Vagina (tissue), 2 donors: ENCODE measurements around the gene RNF166. TPM values are rescaled to one million over a fixed set of nuclear protein-coding genes. Genes with fewer than 3 reads are reported as not detected.

Experiments
- DNase-seq, 2 donors: peaks; one replicate each; pipeline ENCODE4 v3.0.0-alpha.2; 2017; ENCODE audit errors: extremely low spot score in 2 of 2
- H3K27ac ChIP-seq: fragments of 200-600 bp; sonication (generic); one replicate; pipeline ENCODE4 v1.5.1; 2019
- H3K27me3 ChIP-seq: fragments of 200-600 bp; sonication (generic); one replicate; pipeline ENCODE4 v1.5.1; 2019
- H3K36me3 ChIP-seq, 2 donors: fragments of 200-600 bp; sonication (generic); one replicate each; pipeline ENCODE4 v1.5.1; 2017 to 2019
- H3K4me1 ChIP-seq: fragments of 200-600 bp; sonication (generic); one replicate; pipeline ENCODE4 v1.5.1; 2019
- H3K4me3 ChIP-seq, 2 donors: fragments of 200-600 bp; sonication (generic); 1 replicate in 1 of 2; 2 replicates in 1 of 2; pipeline ENCODE4 v1.5.1; 2016 to 2019
- H3K9me3 ChIP-seq: fragments of 200-600 bp; sonication (generic); one replicate; pipeline ENCODE4 v1.5.1; 2019
- CTCF ChIP-seq, 3 experiments: fragments of 450-650 bp in 2 of 3; fragments of 200-600 bp in 1 of 3; sonication (generic) in 1 of 3; IDR thresholded peaks; one replicate each; pipeline ENCODE4 v1.5.1; 2017 to 2019; ENCODE audit warnings: antibody characterized with exemption in 3 of 3, mild to moderate bottlenecking in 2 of 3, moderate library complexity in 2 of 3
- POLR2A ChIP-seq, 2 donors: fragments of 450-650 bp; IDR thresholded peaks; one replicate each; pipeline ENCODE4 v1.6.1; 2017; ENCODE audit warnings: antibody characterized with exemption in 2 of 2, mild to moderate bottlenecking in 2 of 2, moderate library complexity in 2 of 2
- POLR2AphosphoS5 ChIP-seq, 2 donors: sonication (generic); formaldehyde crosslinking; IDR thresholded peaks; one replicate each; pipeline ENCODE4 v1.9.0; 2017; ENCODE audit warnings: antibody characterized with exemption in 2 of 2, mild to moderate bottlenecking in 2 of 2, low read depth in 1 of 2; ENCODE audit not compliant: insufficient read depth in 1 of 2
- intact Hi-C: fragments of 100-400 bp; cut with DNase I; formaldehyde crosslinking; loops from one replicate; pipeline ENCODE4 v1.15.1; 2023
- total RNA-seq: library from RNA; depleted of rRNA; stranded (reverse); fragments of >200 nt; gene quantifications from one replicate; pipeline ENCODE4 v1.2.3, GENCODE V29; 2016

Gene RNF166
- total RNA-seq, 1 donor from 2014 or later: 26.5 TPM

DNA sequence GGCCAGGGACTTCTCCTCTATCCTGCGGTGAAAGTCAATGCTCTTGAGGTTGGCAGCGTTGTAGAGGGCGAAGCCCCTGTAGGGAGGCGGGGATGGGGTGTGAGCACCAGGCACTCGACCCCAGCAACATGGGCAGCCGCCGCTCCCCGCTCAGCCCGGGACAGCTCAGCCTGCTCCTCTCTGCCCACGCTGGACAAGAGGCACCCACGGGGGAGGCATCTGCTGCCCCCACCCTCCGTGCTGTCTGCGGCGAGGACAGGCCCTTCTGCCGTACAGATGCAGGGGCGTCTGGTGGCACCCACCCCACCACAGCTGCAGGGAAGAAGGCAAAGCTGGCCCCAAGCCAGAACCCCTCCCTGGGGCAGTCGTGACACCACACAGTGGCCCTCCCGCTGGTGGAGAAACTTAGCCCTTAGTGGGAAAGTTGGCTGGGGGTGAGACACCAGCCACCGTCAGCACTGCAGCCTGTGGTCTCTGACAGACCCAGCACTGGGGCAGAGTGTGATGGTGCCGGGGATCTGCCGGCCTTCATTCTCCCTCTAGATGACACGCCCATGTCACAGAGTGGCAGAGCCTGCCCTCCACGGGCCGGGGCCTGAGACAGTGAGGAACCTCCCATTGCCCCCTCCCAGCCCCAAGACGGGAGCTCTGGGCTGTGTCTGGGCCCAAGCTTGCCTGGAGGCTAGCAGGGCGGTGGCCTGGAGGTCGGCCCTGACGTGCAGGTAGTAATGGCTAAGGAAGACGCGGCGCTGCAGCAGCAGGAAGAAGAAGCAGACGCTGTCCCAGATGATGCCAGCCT lies 19.6 kb upstream of the RNF166 start:
- Histone ChIP-seq H3K36me3 (peaks cover 0 to 73% of the 10 kb centered on the region in 2 donors), H3K4me3 (no peak overlapping the region)
- intact Hi-C loops: no loop called here

GRCh38 chr16:88724855-88725555 lies 18.8 kb upstream of the RNF166 start:
- no peaks in the 10 kb centered on the region for H3K27me3 ChIP-seq
- H3K36me3 ChIP-seq: peaks cover 0 to 74% of the 10 kb centered on the region in 2 donors
- TF ChIP-seq POLR2AphosphoS5 (IDR thresholded peaks at IDR 0.05; ENCODE audit: insufficient read depth in 1 of 2, low read depth in 1 of 2) (no peak), POLR2A (IDR thresholded peaks at IDR 0.05) (no peak), CTCF (IDR thresholded peaks at IDR 0.05) (no peak)
- no peaks in the 10 kb centered on the region for H3K4me1 ChIP-seq
- no peaks in the 10 kb centered on the region for H3K9me3 ChIP-seq
- H3K27ac ChIP-seq: no peak overlapping the region
- intact Hi-C loops: no loop called here
- H3K4me3 ChIP-seq: no peak overlapping the region
- DNase-seq: no peak

More for the DNA sequence above, 19.6 kb upstream of the RNF166 start:
- TF ChIP-seq POLR2AphosphoS5 (IDR thresholded peaks at IDR 0.05; ENCODE audit: insufficient read depth in 1 of 2, low read depth in 1 of 2): no peak
- TF ChIP-seq POLR2A (IDR thresholded peaks at IDR 0.05): no peak
- no peak for TF ChIP-seq CTCF (IDR thresholded peaks at IDR 0.05)
- no peaks in the 10 kb centered on the region for H3K4me1 ChIP-seq
- no peak overlapping the region for H3K27ac ChIP-seq
- no peaks in the 10 kb centered on the region for H3K27me3 ChIP-seq
- DNase-seq: no peak
- H3K9me3 ChIP-seq: no peaks in the 10 kb centered on the region

DNA sequence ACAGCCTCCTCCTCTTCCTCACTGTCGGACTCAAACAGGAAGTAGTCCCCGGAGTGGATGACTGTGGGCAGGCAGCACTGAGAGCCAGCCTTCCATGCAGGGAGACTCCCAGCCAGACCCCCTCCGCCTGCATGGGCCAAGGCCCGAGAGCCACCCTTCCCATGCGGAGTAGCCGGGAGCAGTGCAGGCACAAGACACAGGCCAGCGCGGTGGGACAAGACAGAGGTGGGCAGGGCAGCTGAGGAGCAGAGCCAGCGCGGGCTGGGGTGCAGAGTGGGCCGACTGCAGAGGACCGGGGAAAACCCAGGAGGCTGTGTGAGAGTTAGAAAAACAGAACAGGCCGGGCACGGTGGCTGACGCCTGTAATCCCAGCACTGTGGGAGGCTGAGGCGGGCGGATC lies 17.7 kb upstream of the RNF166 start:
- no peak overlapping the region for H3K4me3 ChIP-seq

GRCh38 chr16:88723507-88723887 lies 17.3 kb upstream of the RNF166 start:
- no peaks in the 10 kb centered on the region for H3K27me3 ChIP-seq
- TF ChIP-seq POLR2AphosphoS5 (IDR thresholded peaks at IDR 0.05; ENCODE audit: insufficient read depth in 1 of 2, low read depth in 1 of 2) (no peak), POLR2A (IDR thresholded peaks at IDR 0.05) (no peak), CTCF (IDR thresholded peaks at IDR 0.05) (no peak)
- H3K4me1 ChIP-seq: no peaks in the 10 kb centered on the region
- no peak overlapping the region for H3K4me3 ChIP-seq
- intact Hi-C loops: no loop called here
- DNase-seq: no peak
- H3K36me3 ChIP-seq: peaks cover 0 to 84% of the 10 kb centered on the region in 2 donors
- no peaks in the 10 kb centered on the region for H3K9me3 ChIP-seq
- H3K27ac ChIP-seq: no peak overlapping the region

More for the DNA sequence above, 17.7 kb upstream of the RNF166 start:
- H3K9me3 ChIP-seq: no peaks in the 10 kb centered on the region
- DNase-seq: no peak
- H3K27me3 ChIP-seq: no peaks in the 10 kb centered on the region
- no peaks in the 10 kb centered on the region for H3K4me1 ChIP-seq
- peaks cover 0 to 82% of the 10 kb centered on the region in 2 donors for H3K36me3 ChIP-seq
- H3K27ac ChIP-seq: no peak overlapping the region
- intact Hi-C loops: no loop called here
- TF ChIP-seq POLR2AphosphoS5 (IDR thresholded peaks at IDR 0.05; ENCODE audit: insufficient read depth in 1 of 2, low read depth in 1 of 2) (no peak), CTCF (IDR thresholded peaks at IDR 0.05) (no peak), POLR2A (IDR thresholded peaks at IDR 0.05) (no peak)
